HEK293T (cell line): ENCODE results near the gene PEX16.
A peak's percentile ranks its signal among the peaks of the same experiment; 100 is the strongest.

Experiments used
- CTCF ChIA-PET: fragments of 350-600 bp; formaldehyde crosslinking; extraction: SDS; loops from one replicate; lab custom pipeline; 2021; ENCODE audit warnings: antibody characterized with exemption, inconsistent platforms; lab: Yijun Ruan, JAX
- POLR2A ChIA-PET: fragments of 350-600 bp; formaldehyde crosslinking; extraction: SDS; loops from one replicate; lab custom pipeline; 2020; ENCODE audit warnings: antibody characterized with exemption, inconsistent platforms; lab: Yijun Ruan, JAX
- DNase-seq: peaks from one replicate; pipeline ENCODE4 v3.0.0; 2012; ENCODE audit warnings: mixed read lengths; ENCODE audit errors: extremely low spot score
- ARNT ChIP-seq: fragments of 450-650 bp; IDR thresholded peaks from 2 replicates; pipeline ENCODE4 v1.6.1; 2017; ENCODE audit warnings: mild to moderate bottlenecking
- BHLHE40 ChIP-seq: fragments of 450-650 bp; IDR thresholded peaks from 2 replicates; pipeline ENCODE4 v1.6.1; 2016; ENCODE audit warnings: mild to moderate bottlenecking, moderate library complexity, borderline replicate concordance
- CTBP1 ChIP-seq: fragments of 450-650 bp; IDR thresholded peaks from 2 replicates; pipeline ENCODE4 v1.6.1; 2016; ENCODE audit warnings: borderline replicate concordance
- ELF4 ChIP-seq: fragments of 450-650 bp; IDR thresholded peaks from 2 replicates; pipeline ENCODE4 v1.6.1; 2017; ENCODE audit warnings: antibody characterized with exemption
- FOXA1 ChIP-seq: fragments of 450-650 bp; IDR thresholded peaks from 2 replicates; pipeline ENCODE4 v1.6.1; 2016; ENCODE audit warnings: mild to moderate bottlenecking
- FOXK2 ChIP-seq: fragments of 450-650 bp; IDR thresholded peaks from 2 replicates; pipeline ENCODE4 v1.6.1; 2016; ENCODE audit warnings: mild to moderate bottlenecking
- FOXM1 ChIP-seq: fragments of 450-650 bp; IDR thresholded peaks from 2 replicates; pipeline ENCODE4 v1.6.1; 2017; ENCODE audit warnings: mild to moderate bottlenecking, borderline replicate concordance
- HDGF ChIP-seq: fragments of 450-650 bp; IDR thresholded peaks from 2 replicates; pipeline ENCODE4 v1.6.1; 2017; ENCODE audit warnings: antibody characterized with exemption, borderline replicate concordance
- L3MBTL2 ChIP-seq: fragments of 450-650 bp; conservative IDR thresholded peaks from 2 replicates; pipeline ENCODE4 v1.6.1; 2016; ENCODE audit warnings: mild to moderate bottlenecking
- LEF1 ChIP-seq: fragments of 450-650 bp; IDR thresholded peaks from 2 replicates; pipeline ENCODE4 v1.6.1; 2017; ENCODE audit warnings: mild to moderate bottlenecking, borderline replicate concordance
- NFRKB ChIP-seq: fragments of 450-650 bp; IDR thresholded peaks from 2 replicates; pipeline ENCODE4 v1.6.1; 2016; ENCODE audit warnings: mild to moderate bottlenecking, moderate library complexity
- SP1 ChIP-seq: fragments of 450-650 bp; IDR thresholded peaks from 2 replicates; pipeline ENCODE4 v1.6.1; 2017
- SUZ12 ChIP-seq: fragments of 450-650 bp; IDR thresholded peaks from 2 replicates; pipeline ENCODE4 v1.6.1; 2016; ENCODE audit warnings: mild to moderate bottlenecking
- TARDBP ChIP-seq: fragments of 450-650 bp; IDR thresholded peaks from 2 replicates; pipeline ENCODE4 v1.6.1; 2016
- ZNF384 ChIP-seq: fragments of 450-650 bp; IDR thresholded peaks from 2 replicates; pipeline ENCODE4 v1.6.1; 2016
- TF ChIP-seq, protein P1 (sequence below): fragments of 450-650 bp; IDR thresholded peaks from 2 replicates; pipeline ENCODE4 v1.6.1; 2016

PEX16 gene

DNA sequence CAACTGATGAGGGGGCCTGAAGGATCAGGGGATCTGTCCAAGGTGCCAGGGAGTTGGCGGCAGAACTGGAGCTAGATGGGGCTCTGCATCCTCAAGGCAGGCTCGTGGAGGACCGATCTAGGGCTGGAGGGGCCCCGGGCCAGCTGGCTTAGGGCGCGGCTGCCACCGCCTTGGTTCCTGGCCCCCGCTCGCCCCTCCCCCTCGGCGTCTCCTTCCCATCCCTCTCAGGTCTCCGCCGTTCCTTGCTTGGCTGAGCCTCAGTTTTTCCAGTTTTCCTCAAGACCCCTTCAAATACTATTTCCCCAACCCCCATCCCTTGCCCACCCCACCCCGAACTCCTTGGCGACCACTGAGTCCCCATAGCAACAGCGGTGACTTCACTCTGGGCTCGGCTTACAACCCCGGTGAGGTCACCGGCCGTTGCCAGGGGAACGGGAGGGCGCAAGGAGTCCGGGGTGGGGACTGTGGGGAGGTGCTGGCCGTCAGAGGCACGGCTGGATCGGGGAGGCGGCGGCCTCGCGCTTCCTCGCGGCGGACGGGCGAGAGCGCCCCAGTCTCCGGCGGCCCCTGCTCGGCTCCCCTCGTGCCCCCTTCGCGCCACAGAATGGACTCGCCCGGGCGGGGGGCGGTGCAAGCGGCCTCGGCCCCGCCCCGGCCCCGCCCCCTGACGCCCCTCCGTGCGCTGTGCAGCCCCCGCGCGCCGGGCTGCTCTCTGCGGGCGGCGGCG, 18.1 kb downstream of the PEX16 start:
- TF ChIP-seq BHLHE40 = peak; percentile 69; the same call in 1 of the 2 replicates
- TF ChIP-seq CTBP1 = no peak
- DNase-seq = peak; percentile 90
- ChIA-PET CTCF (interaction anchor here (0.8 kb wide), 1 partner anchor 27 kb away, joined by 3 read pairs; no protein-coding TSS in a partner anchor), POLR2A (interaction anchor here (0.8 to 1.3 kb wide), 3 partner anchors 13 to 15 kb away, joined by 3 to 4 read pairs (median 3); no protein-coding TSS in a partner anchor)

DNA sequence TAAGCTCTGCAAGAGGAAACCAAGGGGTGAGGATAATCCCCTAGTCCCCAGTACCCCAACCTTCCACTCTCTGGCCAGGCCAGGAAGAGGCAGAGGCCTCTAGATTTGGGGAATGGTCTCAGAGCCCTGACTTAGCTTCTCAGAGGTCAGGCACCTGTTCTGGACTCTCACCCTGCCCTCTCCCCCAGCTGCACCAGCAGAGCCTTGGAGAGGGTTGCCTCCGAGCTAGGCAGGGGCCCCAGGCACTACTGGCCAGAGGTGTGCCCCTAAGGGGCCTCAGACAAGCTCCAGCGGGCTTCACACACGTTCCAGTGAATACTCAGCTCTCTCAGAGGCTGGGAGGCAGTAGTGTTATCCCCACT, 18.6 kb downstream of the PEX16 start:
- ChIA-PET CTCF (interaction anchor here (0.8 kb wide), 2 partner anchors 26 to 27 kb away, joined by 3 read pairs; no protein-coding TSS in a partner anchor), POLR2A (interaction anchor here (0.8 to 1.0 kb wide), 2 partner anchors 12 to 14 kb away, joined by 3 to 4 read pairs; no protein-coding TSS in a partner anchor)
- TF ChIP-seq TARDBP (no peak), CTBP1 (no peak), HDGF (no peak), FOXM1 (no peak), SUZ12 (no peak), ZNF384 (no peak), LEF1 (no peak), L3MBTL2 (no peak), ARNT (no peak), SP1 (no peak), FOXA1 (no peak), BHLHE40 (no peak), NFRKB (no peak), ELF4 (no peak), FOXK2 (no peak)
- TF ChIP-seq, protein P1, sequence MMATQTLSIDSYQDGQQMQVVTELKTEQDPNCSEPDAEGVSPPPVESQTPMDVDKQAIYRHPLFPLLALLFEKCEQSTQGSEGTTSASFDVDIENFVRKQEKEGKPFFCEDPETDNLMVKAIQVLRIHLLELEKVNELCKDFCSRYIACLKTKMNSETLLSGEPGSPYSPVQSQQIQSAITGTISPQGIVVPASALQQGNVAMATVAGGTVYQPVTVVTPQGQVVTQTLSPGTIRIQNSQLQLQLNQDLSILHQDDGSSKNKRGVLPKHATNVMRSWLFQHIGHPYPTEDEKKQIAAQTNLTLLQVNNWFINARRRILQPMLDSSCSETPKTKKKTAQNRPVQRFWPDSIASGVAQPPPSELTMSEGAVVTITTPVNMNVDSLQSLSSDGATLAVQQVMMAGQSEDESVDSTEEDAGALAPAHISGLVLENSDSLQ = no peak
- DNase-seq = no peak

DNA sequence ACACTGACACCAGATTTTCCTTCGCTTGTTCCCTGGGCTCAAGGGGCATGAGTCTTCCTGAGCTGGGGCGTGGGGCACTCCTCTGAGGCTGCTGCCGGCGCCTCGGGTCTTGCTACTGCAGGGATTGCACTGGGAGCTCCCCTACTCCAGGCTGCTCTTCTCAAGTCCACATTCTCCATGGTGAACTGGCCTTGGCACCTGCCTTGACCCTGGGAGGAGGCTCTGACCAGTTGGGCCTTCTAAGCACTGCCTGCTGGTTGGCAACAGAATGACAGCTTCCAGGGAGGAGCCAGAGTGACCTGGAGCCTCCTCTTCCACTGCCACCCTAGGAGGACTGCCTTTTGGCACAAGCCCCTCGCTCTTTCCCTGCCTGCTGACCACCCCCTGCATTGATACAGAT, 20.1 kb downstream of the PEX16 start:
- no peak for TF ChIP-seq SP1
- no peak for TF ChIP-seq FOXK2
- TF ChIP-seq L3MBTL2 = no peak
- TF ChIP-seq HDGF = no peak
- CTCF ChIA-PET = interaction anchor here (0.7 kb wide), 1 partner anchor 66 kb away, joined by 3 read pairs; no protein-coding TSS in a partner anchor
- DNase-seq = no peak
- POLR2A ChIA-PET = no interaction called here

DNA sequence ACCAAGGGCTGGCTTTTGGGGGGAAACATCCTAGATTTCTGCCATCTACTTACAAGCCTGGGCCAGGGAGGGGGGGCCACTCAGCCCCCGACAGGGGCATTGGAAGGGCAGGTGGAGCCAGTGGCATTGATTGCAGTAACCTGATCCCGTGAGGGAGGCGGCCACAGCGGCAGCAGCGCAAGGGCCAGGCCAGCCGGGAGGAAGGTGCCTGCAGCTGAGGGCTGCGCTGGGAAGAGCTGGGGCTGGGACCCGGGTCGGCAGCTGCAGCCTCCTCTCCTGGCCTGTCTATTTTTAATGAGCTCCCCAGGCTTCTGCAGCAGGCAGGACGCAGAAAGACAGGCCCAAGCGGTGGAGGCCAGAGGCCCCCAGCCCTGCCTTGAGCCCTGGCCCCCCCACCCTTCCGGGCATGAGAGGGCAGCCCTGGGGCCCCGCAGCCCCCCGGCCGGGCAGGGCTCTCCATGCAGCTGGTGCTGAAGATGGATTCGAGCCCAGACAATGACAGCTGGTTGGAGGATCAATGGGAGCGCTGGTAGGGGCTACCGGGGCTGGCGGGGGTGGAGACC, 21.2 kb downstream of the PEX16 start:
- POLR2A ChIA-PET = interaction anchor here (1.0 kb wide), 1 partner anchor 12 kb away, joined by 3 read pairs; no protein-coding TSS in a partner anchor
- peak; percentile 45 for DNase-seq
- CTCF ChIA-PET = interaction anchor here (1.1 kb wide), 1 partner anchor 24 kb away, joined by 3 read pairs; no protein-coding TSS in a partner anchor
- TF ChIP-seq FOXM1 (peak; percentile 55; the same call in 1 of the 2 replicates), CTBP1 (no peak), FOXA1 (no peak), ELF4 (no peak), ARNT (no peak)
- TF ChIP-seq, protein P1 = no peak

DNA sequence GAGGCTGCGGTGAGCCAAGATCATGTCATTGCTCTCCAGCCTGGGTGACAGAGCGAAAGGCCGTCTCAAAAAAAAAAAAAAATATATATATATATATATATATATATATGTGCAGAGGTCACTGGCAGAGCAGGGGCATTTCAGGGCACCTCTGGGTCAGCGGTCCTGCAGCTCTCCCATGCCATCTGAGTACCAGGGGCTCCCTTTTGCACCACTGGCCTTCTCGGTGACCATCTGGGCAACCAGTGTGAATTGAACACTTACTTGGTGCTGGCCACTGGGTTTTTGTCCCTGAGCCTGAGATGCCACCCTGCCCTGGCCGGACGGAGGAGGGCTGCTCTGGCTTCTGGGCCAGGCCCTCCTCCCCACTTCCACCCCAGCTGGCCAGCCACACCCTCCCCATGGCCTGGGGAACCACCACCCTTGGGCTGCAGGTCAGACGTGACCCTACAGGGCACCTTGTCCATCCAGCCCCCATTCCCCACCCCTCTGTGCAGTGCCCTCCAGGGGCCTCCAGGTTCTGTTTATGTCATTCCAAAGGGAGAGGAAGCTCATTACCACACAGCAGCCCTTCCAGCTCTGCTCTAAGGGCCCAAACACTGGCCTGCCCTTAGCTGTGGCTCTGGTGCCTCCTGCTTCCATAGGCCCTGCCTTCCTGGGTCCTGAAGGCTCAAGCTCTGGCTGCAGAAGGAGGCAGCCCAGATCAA, 22.0 kb downstream of the PEX16 start:
- DNase-seq = no peak
- ChIA-PET POLR2A (no interaction called here), CTCF (interaction anchor here (1.1 kb wide), 1 partner anchor 23 kb away, joined by 3 read pairs; no protein-coding TSS in a partner anchor)
- TF ChIP-seq ELF4 (no peak), LEF1 (no peak), ARNT (no peak), SP1 (no peak), L3MBTL2 (no peak), FOXK2 (no peak), HDGF (no peak), FOXA1 (no peak), FOXM1 (no peak), BHLHE40 (no peak), NFRKB (no peak), CTBP1 (no peak), ZNF384 (no peak), SUZ12 (no peak), TARDBP (no peak)
- TF ChIP-seq, protein P1 = no peak
